Mesenchymal stem cell (in vitro differentiated cells and primary cell): ENCODE data around the gene ZKSCAN3.
"Not testable (repeated sequence)": the region's sequence is repeated elsewhere in the genome, so short reads cannot be mapped to it uniquely, and the experiment has no call there.

Source experiments
- DNase-seq: peaks from one replicate; pipeline ENCODE4 v3.0.0-alpha.2; 2013
- H2AFZ ChIP-seq: one replicate; pipeline ENCODE4 v1.6.1; 2013; ENCODE audit warnings: low read depth, mild to moderate bottlenecking, control low read depth, inconsistent platforms, low read length, moderate library complexity
- H2AK5ac ChIP-seq: 2 replicates; pipeline ENCODE4 v1.6.1; 2013; ENCODE audit warnings: low read length, moderate library complexity, mild to moderate bottlenecking, inconsistent platforms; ENCODE audit not compliant: severe bottlenecking
- H2BK120ac ChIP-seq: one replicate; pipeline ENCODE4 v1.6.1; 2013; ENCODE audit warnings: low read depth, mild to moderate bottlenecking, inconsistent platforms, low read length, moderate library complexity
- H2BK12ac ChIP-seq, 2 experiments: one replicate each; pipeline ENCODE4 v1.6.1; 2013; ENCODE audit warnings: inconsistent platforms in 2 of 2, low read length in 2 of 2, mild to moderate bottlenecking in 2 of 2, moderate library complexity in 2 of 2, control low read depth in 1 of 2
- H2BK15ac ChIP-seq: one replicate; pipeline ENCODE4 v1.6.1; 2013; ENCODE audit warnings: mild to moderate bottlenecking, low read depth, inconsistent platforms; ENCODE audit not compliant: poor library complexity, severe bottlenecking
- H2BK5ac ChIP-seq: 2 replicates; pipeline ENCODE4 v1.6.1; 2013; ENCODE audit warnings: low read depth, mild to moderate bottlenecking, low read length, control low read depth, inconsistent platforms; ENCODE audit not compliant: poor library complexity, severe bottlenecking
- H3K14ac ChIP-seq, 2 experiments: one replicate each; pipeline ENCODE4 v1.6.1; 2013; ENCODE audit warnings: inconsistent platforms in 2 of 2, low read length in 2 of 2, control low read depth in 1 of 2, mild to moderate bottlenecking in 1 of 2, moderate library complexity in 1 of 2
- H3K18ac ChIP-seq, 2 experiments: one replicate each; pipeline ENCODE4 v1.6.1; 2013; ENCODE audit warnings: inconsistent platforms in 2 of 2, low read length in 2 of 2, control low read depth in 1 of 2, low read depth in 1 of 2, mild to moderate bottlenecking in 1 of 2
- H3K23ac ChIP-seq, 2 experiments: one replicate each; pipeline ENCODE4 v1.6.1; 2013; ENCODE audit warnings: inconsistent platforms in 2 of 2, low read length in 2 of 2, mild to moderate bottlenecking in 2 of 2, moderate library complexity in 2 of 2, control low read depth in 1 of 2
- H3K27ac ChIP-seq: 2 replicates; pipeline ENCODE4 v1.5.1; 2013; ENCODE audit warnings: mild to moderate bottlenecking, moderate library complexity, low read length, control low read depth, inconsistent platforms; ENCODE audit not compliant: poor library complexity, severe bottlenecking
- H3K27me3 ChIP-seq, 2 experiments: 2 replicates each; pipeline versions ENCODE4 v1.6.1 to v1.7.0; 2013; ENCODE audit warnings: low read length in 2 of 2, mild to moderate bottlenecking in 2 of 2, moderate library complexity in 2 of 2, control low read depth in 1 of 2, inconsistent platforms in 1 of 2; ENCODE audit not compliant: control insufficient read depth in 1 of 2, insufficient read depth in 1 of 2
- H3K36me3 ChIP-seq, 2 experiments: 2 replicates each; pipeline versions ENCODE4 v1.6.1 to v1.7.0; 2013; ENCODE audit warnings: low read length in 2 of 2, control low read depth in 1 of 2, inconsistent platforms in 1 of 2, low read depth in 1 of 2, mild to moderate bottlenecking in 1 of 2; ENCODE audit not compliant: insufficient read depth in 2 of 2, control insufficient read depth in 1 of 2
- H3K4ac ChIP-seq, 2 experiments: one replicate each; pipeline ENCODE4 v1.6.1; 2013; ENCODE audit warnings: inconsistent platforms in 2 of 2, low read length in 2 of 2, mild to moderate bottlenecking in 2 of 2, moderate library complexity in 2 of 2, control low read depth in 1 of 2, low read depth in 1 of 2
- H3K4me1 ChIP-seq: 2 replicates; pipeline ENCODE4 v1.6.1; 2013; ENCODE audit warnings: low read depth, low read length, control low read depth; ENCODE audit not compliant: control insufficient read depth, insufficient read depth
- H3K4me2 ChIP-seq: 2 replicates; pipeline ENCODE4 v1.6.1; 2013; ENCODE audit warnings: low read length, mild to moderate bottlenecking, inconsistent platforms; ENCODE audit not compliant: poor library complexity, severe bottlenecking
- H3K4me3 ChIP-seq, 2 experiments: 2 replicates each; pipeline versions ENCODE4 v1.5.1 to v1.7.0; 2013; ENCODE audit warnings: low read length in 2 of 2, mild to moderate bottlenecking in 2 of 2, control low read depth in 1 of 2, low read depth in 1 of 2; ENCODE audit not compliant: insufficient read depth in 1 of 2
- H3K79me1 ChIP-seq: replicated peaks from 2 replicates; pipeline ENCODE4 v1.6.1; 2013; ENCODE audit warnings: mild to moderate bottlenecking, control low read depth, low read length, inconsistent platforms; ENCODE audit not compliant: poor library complexity, severe bottlenecking
- H3K9ac ChIP-seq: 2 replicates; pipeline ENCODE4 v1.7.0; 2013; ENCODE audit warnings: mild to moderate bottlenecking, low read length, moderate library complexity
- H3K9me3 ChIP-seq: 2 replicates; pipeline ENCODE4 v1.7.0; 2013; ENCODE audit warnings: mild to moderate bottlenecking, low read length; ENCODE audit not compliant: control insufficient read depth
- H4K8ac ChIP-seq: one replicate; pipeline ENCODE4 v1.6.1; 2013; ENCODE audit warnings: inconsistent platforms, mild to moderate bottlenecking, low read length, moderate library complexity
- H4K91ac ChIP-seq: one replicate; pipeline ENCODE4 v1.6.1; 2013; ENCODE audit warnings: mild to moderate bottlenecking, low read length, inconsistent platforms
- WGBS: methylation state at CpG from one replicate; pipeline ENCODE4 v1.1.7; 2013; ENCODE audit warnings: mixed read lengths; 5-methylcytosine and 5-hydroxymethylcytosine counted together

Gene ZKSCAN3

DNA sequence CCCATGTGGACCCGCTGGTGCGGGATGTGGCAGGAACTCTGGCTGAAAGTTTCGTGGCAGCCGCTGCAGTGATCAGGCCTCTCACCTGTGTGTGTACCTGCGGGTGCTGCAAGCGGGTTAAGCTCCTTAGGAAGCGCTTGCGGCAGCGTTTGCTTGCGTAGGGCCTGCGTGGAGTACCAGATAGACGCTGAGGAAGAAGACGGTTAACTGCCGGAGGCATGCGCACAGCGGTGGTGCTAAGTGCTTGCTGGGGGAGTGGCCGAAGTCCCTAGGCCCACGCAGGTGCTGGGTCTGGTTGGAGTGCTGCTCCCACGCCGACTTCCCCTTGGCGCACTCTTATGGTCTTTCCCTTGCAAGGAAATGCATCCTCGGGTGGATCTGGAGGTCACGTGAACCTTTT, 36.8 kb upstream of the ZKSCAN3 start:
- Histone ChIP-seq H3K9ac (no peak overlapping the region), H2BK5ac (no peak overlapping the region), H2BK15ac (no peak overlapping the region), H2AFZ (no peak overlapping the region), H4K8ac (no peak overlapping the region), H3K23ac (no peak overlapping the region), H3K4me2 (no peak overlapping the region), H3K36me3 (no peaks in the 10 kb centered on the region), H3K4me3 (no peak overlapping the region), H2BK12ac (no peak overlapping the region), H3K27ac (no peak overlapping the region), H3K14ac (peak overlapping the region in 1 of 2 experiments; percentile 18), H3K4ac (no peak overlapping the region), H3K4me1 (no peaks in the 10 kb centered on the region), H2BK120ac (no peak overlapping the region), H3K27me3 (no peaks in the 10 kb centered on the region), H3K79me1 (peaks cover 4% of the 10 kb centered on the region), H4K91ac (no peak overlapping the region), H3K9me3 (no peaks in the 10 kb centered on the region), H2AK5ac (no peak overlapping the region), H3K18ac (no peak overlapping the region)
- 92% methylated on average over 23 of the region's 23 CpGs for WGBS
- DNase-seq = no peak

DNA sequence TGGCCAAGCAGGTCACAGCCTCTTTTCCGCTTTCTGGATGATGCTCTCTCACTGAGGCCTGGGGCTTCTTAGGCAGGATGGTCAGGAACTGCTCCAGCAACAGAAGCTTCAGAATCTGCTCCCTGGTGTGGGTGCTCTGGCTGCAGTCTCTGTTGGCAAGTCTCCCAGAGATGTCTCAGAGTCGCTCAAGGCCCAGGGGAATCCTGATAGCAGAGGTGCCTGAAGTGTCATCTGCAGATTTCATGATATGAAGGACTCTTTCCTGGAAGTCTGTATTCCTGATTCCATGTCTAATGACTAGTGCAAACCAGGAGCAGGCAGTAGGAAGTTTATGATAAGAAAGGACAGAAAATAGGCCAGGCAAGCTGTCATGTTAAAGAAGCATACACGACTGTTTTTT, 34.1 kb upstream of the ZKSCAN3 start:
- no peak overlapping the region for H3K4ac ChIP-seq
- no peaks in the 10 kb centered on the region for H3K36me3 ChIP-seq
- H2AK5ac ChIP-seq = no peak overlapping the region
- H4K91ac ChIP-seq = no peak overlapping the region
- no peak overlapping the region for H2BK5ac ChIP-seq
- H3K79me1 ChIP-seq = peaks cover 4% of the 10 kb centered on the region
- H3K4me1 ChIP-seq = no peaks in the 10 kb centered on the region
- H2BK15ac ChIP-seq = no peak overlapping the region
- H3K9ac ChIP-seq = no peak overlapping the region
- no peak overlapping the region for H3K4me2 ChIP-seq
- H3K14ac ChIP-seq = no peak overlapping the region
- H4K8ac ChIP-seq = no peak overlapping the region
- WGBS = 86% methylated on average over 3 of the region's 3 CpGs
- no peak overlapping the region for H2BK12ac ChIP-seq
- H2AFZ ChIP-seq = no peak overlapping the region
- no peak overlapping the region for H3K23ac ChIP-seq
- H3K27ac ChIP-seq = no peak overlapping the region
- H3K27me3 ChIP-seq = no peaks in the 10 kb centered on the region
- no peak for DNase-seq
- no peak overlapping the region for H2BK120ac ChIP-seq
- H3K18ac ChIP-seq = no peak overlapping the region
- H3K9me3 ChIP-seq = peaks cover 1% of the 10 kb centered on the region
- H3K4me3 ChIP-seq = no peak overlapping the region

DNA sequence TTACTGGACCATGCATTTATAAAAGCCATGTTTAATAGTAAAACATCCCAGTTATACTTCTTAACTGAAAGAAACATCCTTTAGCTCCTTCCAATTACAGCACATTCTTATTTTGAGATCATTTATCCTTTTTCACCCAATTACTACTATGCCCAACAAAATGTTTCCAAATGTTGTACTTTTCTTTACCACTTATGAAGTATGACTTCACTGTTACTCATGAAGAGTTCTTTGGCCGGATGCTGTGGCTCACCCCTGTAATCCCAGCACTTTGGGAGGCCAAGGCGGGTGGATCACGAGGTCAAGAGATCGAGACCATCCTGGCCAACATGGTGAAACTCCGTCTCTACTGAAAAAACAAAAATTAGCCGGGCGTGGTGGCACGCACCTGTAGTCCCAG, 31.9 kb upstream of the ZKSCAN3 start:
- H3K14ac ChIP-seq, H3K9me3 ChIP-seq, H2BK120ac ChIP-seq, DNase-seq, H3K27ac ChIP-seq, H3K4me1 ChIP-seq, H3K79me1 ChIP-seq, H3K9ac ChIP-seq, H3K18ac ChIP-seq, H3K27me3 ChIP-seq, H2AFZ ChIP-seq, H3K4ac ChIP-seq, H2BK12ac ChIP-seq, H2AK5ac ChIP-seq, H3K36me3 ChIP-seq, H4K8ac ChIP-seq, H2BK15ac ChIP-seq, H3K23ac ChIP-seq, H3K4me3 ChIP-seq, H3K4me2 ChIP-seq, H4K91ac ChIP-seq, H2BK5ac ChIP-seq: not testable (repeated sequence)
- 86% methylated on average over 5 of the region's 8 CpGs for WGBS

DNA sequence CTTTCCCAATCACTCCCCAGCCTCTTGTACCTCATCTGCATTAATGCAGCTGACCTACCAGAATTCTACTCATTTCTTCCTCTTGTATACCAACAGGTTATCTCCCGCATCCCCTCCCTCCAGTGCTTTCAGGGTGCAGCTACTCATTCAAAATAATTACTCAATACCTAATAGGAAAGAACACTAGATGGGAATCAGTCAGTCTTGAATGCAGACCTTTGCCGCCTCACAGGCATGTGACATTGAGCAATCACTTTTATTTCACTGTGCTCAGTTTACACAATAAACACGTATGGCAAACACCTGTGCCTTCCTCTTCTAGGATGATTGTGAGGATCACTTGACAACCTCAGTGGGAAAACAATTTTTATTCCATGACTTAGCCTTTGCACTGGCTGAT, 27.1 kb upstream of the ZKSCAN3 start:
- Histone ChIP-seq H4K8ac (no peak overlapping the region), H3K27me3 (no peaks in the 10 kb centered on the region), H3K36me3 (peaks cover 6 to 15% of the 10 kb centered on the region in 2 experiments), H2AFZ (no peak overlapping the region), H3K4me3 (no peak overlapping the region), H3K23ac (no peak overlapping the region), H3K4me2 (no peak overlapping the region), H2BK120ac (no peak overlapping the region), H3K9ac (no peak overlapping the region), H3K27ac (no peak overlapping the region), H3K79me1 (no peaks in the 10 kb centered on the region), H2BK12ac (no peak overlapping the region), H2BK15ac (no peak overlapping the region), H3K18ac (no peak overlapping the region), H4K91ac (no peak overlapping the region), H2BK5ac (no peak overlapping the region), H2AK5ac (no peak overlapping the region), H3K9me3 (peaks cover 40% of the 10 kb centered on the region), H3K4me1 (no peaks in the 10 kb centered on the region), H3K14ac (no peak overlapping the region), H3K4ac (no peak overlapping the region)
- DNase-seq = no peak
- WGBS = 94% methylated on average over 3 of the region's 3 CpGs
